ENCODE data around the gene RASGRF2.

RASGRF2 gene

GRCh38 chr5:80959768-80960442 lies at the start of gene RASGRF2:
RASGRF2 (plus strand) TSS chr5:80960363; CDS start chr5:80960739, 376 bp downstream.
- peak in 31 of 56 donors; percentile 5 to 66 (median 38) for DNase-seq

- DNase-seq = no peak
These were observed 47.7 kb upstream of the RASGRF2 start for GRCh38 chr5:80912479-80912878.

- no peak for DNase-seq
These were observed 44.4 kb upstream of the RASGRF2 start for GRCh38 chr5:80915716-80916115.

- DNase-seq = no peak
These were observed 43.5 kb upstream of the RASGRF2 start for GRCh38 chr5:80916676-80917075.

GRCh38 chr5:80917631-80918030 lies 42.5 kb upstream of the RASGRF2 start:
- DNase-seq = no peak

- no peak for DNase-seq
These were observed 40.4 kb upstream of the RASGRF2 start for GRCh38 chr5:80919678-80920196.

GRCh38 chr5:80920333-80920732 lies 39.8 kb upstream of the RASGRF2 start:
- no peak for DNase-seq

GRCh38 chr5:80921026-80921425 lies 39.1 kb upstream of the RASGRF2 start:
- DNase-seq = no peak

GRCh38 chr5:80925931-80926330 lies 34.2 kb upstream of the RASGRF2 start:
- no peak for DNase-seq

GRCh38 chr5:80926536-80926935 lies 33.6 kb upstream of the RASGRF2 start:
- no peak for DNase-seq

- no peak for DNase-seq
These were observed 33.0 kb upstream of the RASGRF2 start for GRCh38 chr5:80926979-80927656.

- DNase-seq = no peak
These were observed 32.1 kb upstream of the RASGRF2 start for GRCh38 chr5:80928073-80928472.

GRCh38 chr5:80930940-80931339 lies 29.2 kb upstream of the RASGRF2 start:
- no peak for DNase-seq

- no peak for DNase-seq
These were observed 28.8 kb upstream of the RASGRF2 start for GRCh38 chr5:80931411-80931810.

- no peak for DNase-seq
These were observed 27.1 kb upstream of the RASGRF2 start for GRCh38 chr5:80933036-80933435.

GRCh38 chr5:80934751-80935150 lies 25.4 kb upstream of the RASGRF2 start:
- DNase-seq = no peak

GRCh38 chr5:80935811-80936385 lies 24.3 kb upstream of the RASGRF2 start:
- no peak for DNase-seq

- no peak for DNase-seq
These were observed 23.3 kb upstream of the RASGRF2 start for GRCh38 chr5:80936881-80937280.

- DNase-seq = peak in 3 of 56 donors; percentile 2 to 4 (median 3)
These were observed 22.4 kb upstream of the RASGRF2 start for GRCh38 chr5:80937584-80938356.

GRCh38 chr5:80941496-80941895 lies 18.7 kb upstream of the RASGRF2 start:
- no peak for DNase-seq

GRCh38 chr5:80951366-80951765 lies 8.8 kb upstream of the RASGRF2 start:
- no peak for DNase-seq

GRCh38 chr5:80953587-80953986 lies 6.6 kb upstream of the RASGRF2 start:
- no peak for DNase-seq

All from amygdala (tissue), 56 donors.